Fibroblast of skin of right quadriceps (primary cell): Measurements from ENCODE around the gene SLC9A9.
A peak's percentile ranks its signal among the peaks of the same experiment; 100 is the strongest.
"Not testable (repeated sequence)": the region's sequence is repeated elsewhere in the genome, so short reads cannot be mapped to it uniquely, and the experiment has no call there.

Experiments used
- DNase-seq: peaks from one replicate; pipeline ENCODE4 v3.0.0-alpha.2; 2013

SLC9A9 gene

GRCh38 chr3:143847787-143848631 is at the start of gene SLC9A9:
TSS of gene SLC9A9 (minus strand) at chr3:143848468. CDS start at chr3:143848322, 146 bp downstream.
- peak; percentile 80 for DNase-seq

GRCh38 chr3:143897576-143898295 is 49.5 kb upstream of the SLC9A9 start:
- peak; percentile 70 for DNase-seq

- no peak for DNase-seq
Observed at GRCh38 chr3:143896486-143896885, 48.2 kb upstream of the SLC9A9 start.

- DNase-seq: peak; percentile 9
Observed at GRCh38 chr3:143895805-143896204, 47.5 kb upstream of the SLC9A9 start.

GRCh38 chr3:143888846-143889245 is 40.6 kb upstream of the SLC9A9 start:
- no peak for DNase-seq

GRCh38 chr3:143888166-143888565 is 39.9 kb upstream of the SLC9A9 start:
- DNase-seq: no peak

- DNase-seq: peak; percentile 34
Observed at GRCh38 chr3:143885780-143886427, 37.6 kb upstream of the SLC9A9 start.

- DNase-seq: no peak
Observed at GRCh38 chr3:143884861-143885260, 36.6 kb upstream of the SLC9A9 start.

GRCh38 chr3:143883151-143883550 is 34.9 kb upstream of the SLC9A9 start:
- no peak for DNase-seq

GRCh38 chr3:143881095-143881494 is 32.8 kb upstream of the SLC9A9 start:
- no peak for DNase-seq

GRCh38 chr3:143875546-143875945 is 27.3 kb upstream of the SLC9A9 start:
- no peak for DNase-seq

GRCh38 chr3:143873553-143873952 is 25.3 kb upstream of the SLC9A9 start:
- not testable (repeated sequence) for DNase-seq

GRCh38 chr3:143865302-143865701 is 17.0 kb upstream of the SLC9A9 start:
- peak; percentile 10 for DNase-seq

GRCh38 chr3:143859465-143860203 is 11.4 kb upstream of the SLC9A9 start:
- no peak for DNase-seq

- DNase-seq: no peak
Observed at GRCh38 chr3:143856252-143856970, 8.1 kb upstream of the SLC9A9 start.

GRCh38 chr3:143855183-143855582 is 6.9 kb upstream of the SLC9A9 start:
- DNase-seq: no peak

- DNase-seq: no peak
Observed at GRCh38 chr3:143851331-143852017, 3.2 kb upstream of the SLC9A9 start.

GRCh38 chr3:143850877-143851276 is 2.6 kb upstream of the SLC9A9 start:
- DNase-seq: no peak

GRCh38 chr3:143849854-143850549 is 1.7 kb upstream of the SLC9A9 start:
- peak; percentile 85 for DNase-seq

- DNase-seq: no peak
Observed at GRCh38 chr3:143848704-143849103, 436 bp upstream of the SLC9A9 start.

- DNase-seq: no peak
Observed at GRCh38 chr3:143843587-143843986, 4.7 kb downstream of the SLC9A9 start.
